Mucosa of rectum (tissue), 2 donors: ENCODE results near the gene MAGI2.

ENCODE experiments used
- H3K27ac ChIP-seq, 2 donors: one replicate each; pipeline ENCODE4 v1.7.0; 2013; ENCODE audit warnings: inconsistent platforms in 2 of 2, low read depth in 2 of 2, low read length in 2 of 2
- H3K27me3 ChIP-seq, 2 donors: one replicate each; pipeline ENCODE4 v1.7.0; 2013; ENCODE audit warnings: low read length in 2 of 2; ENCODE audit not compliant: control insufficient read depth in 2 of 2, insufficient read depth in 2 of 2
- H3K36me3 ChIP-seq, 2 donors: one replicate each; pipeline ENCODE4 v1.7.0; 2013; ENCODE audit warnings: low read length in 2 of 2; ENCODE audit not compliant: control insufficient read depth in 2 of 2, insufficient read depth in 2 of 2
- H3K4me1 ChIP-seq, 2 donors: one replicate each; pipeline ENCODE4 v1.7.0; 2013; ENCODE audit warnings: low read length in 2 of 2, mild to moderate bottlenecking in 1 of 2; ENCODE audit not compliant: control insufficient read depth in 2 of 2, insufficient read depth in 2 of 2
- H3K4me3 ChIP-seq, 2 donors: one replicate each; pipeline ENCODE4 v1.7.0; 2013; ENCODE audit warnings: low read length in 2 of 2
- H3K9ac ChIP-seq, 2 donors: one replicate each; pipeline ENCODE4 v1.7.0; 2013; ENCODE audit warnings: low read length in 2 of 2, low read depth in 1 of 2, mild to moderate bottlenecking in 1 of 2
- H3K9me3 ChIP-seq, 2 donors: one replicate each; pipeline ENCODE4 v1.7.0; 2013; ENCODE audit warnings: low read length in 2 of 2; ENCODE audit not compliant: control insufficient read depth in 2 of 2
- donor health status: healthy.
- donor health status: Normal muscosa, but diverticular disease.

Gene MAGI2

DNA sequence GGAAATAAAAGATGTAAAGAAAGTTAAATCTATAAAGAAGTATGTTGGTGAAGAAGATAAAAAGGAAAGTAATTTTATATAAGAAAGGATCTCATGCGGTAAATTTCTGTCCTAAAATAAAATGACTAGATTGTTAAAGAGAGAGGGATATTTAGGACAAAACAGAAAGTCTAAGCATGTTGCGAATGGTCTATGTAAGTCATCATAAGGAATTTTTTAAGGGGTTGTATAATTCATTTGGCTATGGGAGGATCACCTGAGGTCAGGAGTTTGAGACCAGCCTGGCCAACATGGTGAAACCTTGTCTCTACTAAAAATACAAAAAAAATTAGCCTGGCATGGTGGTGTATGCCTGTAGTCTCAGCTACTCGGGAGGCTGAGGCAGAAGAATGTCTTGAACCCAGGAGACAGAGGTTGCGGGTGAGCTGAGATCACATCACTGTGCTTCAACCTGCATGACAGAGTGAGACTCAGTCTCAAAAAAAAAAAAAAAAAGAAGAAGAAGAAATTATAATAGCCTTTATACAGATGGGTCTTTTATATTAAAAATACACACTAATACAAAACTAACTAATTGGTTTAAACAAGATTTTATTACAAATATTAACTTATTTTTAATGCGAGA lies 294.3 kb downstream of the MAGI2 start:
- H3K36me3 ChIP-seq: no peaks in the 10 kb centered on the region

DNA sequence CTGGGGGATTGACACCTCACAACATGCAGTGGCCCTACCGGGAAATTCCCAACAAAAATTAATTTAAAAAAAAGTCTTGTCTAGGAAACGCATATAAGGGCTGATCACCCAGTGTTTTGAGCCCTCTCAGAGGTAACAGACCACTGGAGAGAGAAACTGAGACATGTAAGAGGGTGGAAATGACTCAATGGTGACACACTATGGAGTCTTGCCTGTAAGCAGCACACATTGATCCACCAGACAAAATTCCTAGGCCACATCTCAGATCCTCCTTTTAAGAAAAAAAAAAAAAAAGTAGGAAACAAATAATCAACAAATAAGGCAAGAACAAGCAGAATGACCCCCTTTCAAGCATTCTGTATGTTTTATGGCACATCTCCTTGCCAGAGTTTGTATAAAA lies 296.2 kb downstream of the MAGI2 start:
- Histone ChIP-seq H3K4me3 (no peak overlapping the region), H3K27me3 (no peaks in the 10 kb centered on the region), H3K9me3 (no peaks in the 10 kb centered on the region), H3K36me3 (no peaks in the 10 kb centered on the region), H3K4me1 (no peaks in the 10 kb centered on the region), H3K27ac (no peak overlapping the region), H3K9ac (no peak overlapping the region)

More for the DNA sequence above, 294.3 kb downstream of the MAGI2 start:
- Histone ChIP-seq H3K9ac (no peak overlapping the region), H3K27me3 (no peaks in the 10 kb centered on the region), H3K4me3 (no peak overlapping the region), H3K27ac (no peak overlapping the region), H3K4me1 (no peaks in the 10 kb centered on the region), H3K9me3 (no peaks in the 10 kb centered on the region)

DNA sequence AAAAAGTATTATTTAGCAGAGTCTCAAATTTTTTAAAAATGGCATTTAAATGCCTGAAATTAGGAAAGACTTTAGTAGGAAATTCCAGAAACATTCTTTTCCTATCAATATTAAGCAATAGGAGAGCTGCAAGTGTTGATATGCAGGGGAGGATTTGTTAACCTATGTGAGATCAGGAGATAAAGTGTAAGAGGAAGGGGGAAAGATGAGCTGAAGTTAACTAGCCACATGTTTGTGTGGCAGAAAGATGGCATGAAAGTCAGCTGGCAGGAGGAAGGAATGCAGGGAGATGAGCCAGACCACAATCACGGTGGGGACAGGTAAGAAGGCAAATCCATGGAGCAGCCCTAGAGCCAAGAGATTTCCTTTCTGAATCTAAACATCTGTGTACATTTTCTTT lies 303.6 kb downstream of the MAGI2 start:
- H3K4me1 ChIP-seq: no peaks in the 10 kb centered on the region
- H3K9me3 ChIP-seq: no peaks in the 10 kb centered on the region

DNA sequence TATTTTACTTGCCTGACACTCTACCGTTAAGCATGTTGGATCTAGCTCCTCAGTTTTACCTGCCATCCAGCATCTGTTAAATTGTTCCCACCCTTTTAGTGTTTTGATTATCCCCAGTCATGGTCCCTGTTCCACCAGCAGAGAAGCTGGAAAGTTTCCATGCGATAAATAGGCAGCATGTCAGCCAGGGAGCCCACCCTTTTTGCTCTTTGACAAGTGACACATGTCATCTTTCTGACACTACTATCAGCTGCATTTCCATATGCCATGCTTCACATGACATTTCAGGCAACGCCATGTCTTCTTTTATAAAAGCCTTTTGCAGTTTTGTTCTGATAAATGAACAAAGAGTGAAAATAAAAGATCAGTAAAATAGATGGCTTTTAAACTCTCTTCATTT lies 310.8 kb downstream of the MAGI2 start:
- H3K4me3 ChIP-seq: no peak overlapping the region
- no peaks in the 10 kb centered on the region for H3K4me1 ChIP-seq
- H3K36me3 ChIP-seq: no peaks in the 10 kb centered on the region
- H3K27me3 ChIP-seq: no peaks in the 10 kb centered on the region
- H3K9me3 ChIP-seq: no peaks in the 10 kb centered on the region
- H3K27ac ChIP-seq: no peak overlapping the region
- no peak overlapping the region for H3K9ac ChIP-seq

More for the DNA sequence above, 303.6 kb downstream of the MAGI2 start:
- Histone ChIP-seq H3K36me3 (no peaks in the 10 kb centered on the region), H3K4me3 (no peak overlapping the region), H3K27ac (no peak overlapping the region), H3K9ac (no peak overlapping the region), H3K27me3 (no peaks in the 10 kb centered on the region)

DNA sequence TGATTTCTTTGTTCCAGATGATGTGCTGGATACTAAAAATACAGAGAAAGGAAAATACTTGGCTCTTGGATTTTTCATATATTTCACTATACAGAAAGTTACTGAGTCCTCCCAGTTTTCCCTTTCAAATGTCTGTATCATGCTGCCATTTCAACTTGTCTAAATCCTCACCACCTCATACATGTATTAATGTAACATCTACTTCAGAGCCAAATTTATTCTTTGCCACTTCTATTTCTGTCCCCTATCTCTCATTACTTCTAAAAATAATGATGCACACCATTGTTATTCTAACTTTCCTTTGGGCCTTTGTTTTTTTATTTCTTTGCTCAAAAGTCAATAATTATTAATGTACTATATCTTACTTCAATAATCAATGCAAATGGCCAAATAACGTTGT lies 312.2 kb downstream of the MAGI2 start:
- Histone ChIP-seq H3K9ac (no peak overlapping the region), H3K9me3 (no peaks in the 10 kb centered on the region), H3K4me3 (no peak overlapping the region), H3K36me3 (no peaks in the 10 kb centered on the region), H3K27ac (no peak overlapping the region), H3K27me3 (no peaks in the 10 kb centered on the region), H3K4me1 (no peaks in the 10 kb centered on the region)

DNA sequence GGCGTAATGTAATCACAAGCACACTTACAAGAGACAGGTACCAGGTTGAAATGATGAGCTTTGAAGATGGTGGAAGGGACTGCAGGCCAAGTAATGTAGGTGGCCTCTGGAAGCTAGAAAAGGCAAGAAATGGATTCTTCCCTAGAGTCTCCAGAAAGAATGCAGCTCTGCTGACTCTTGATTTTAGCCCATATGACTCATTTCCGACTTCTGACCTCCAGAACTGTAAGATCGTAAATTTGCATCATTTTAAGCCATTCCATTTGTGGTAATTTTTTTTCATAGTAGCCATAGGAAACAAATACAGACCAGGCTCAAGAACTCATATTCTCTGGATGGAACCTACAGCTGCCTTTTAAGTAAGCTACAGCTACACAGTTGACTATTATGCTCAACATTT lies 315.5 kb downstream of the MAGI2 start:
- Histone ChIP-seq H3K9ac (no peak overlapping the region), H3K36me3 (no peaks in the 10 kb centered on the region), H3K9me3 (no peaks in the 10 kb centered on the region), H3K27me3 (no peaks in the 10 kb centered on the region), H3K4me1 (no peaks in the 10 kb centered on the region), H3K4me3 (no peak overlapping the region), H3K27ac (no peak overlapping the region)

DNA sequence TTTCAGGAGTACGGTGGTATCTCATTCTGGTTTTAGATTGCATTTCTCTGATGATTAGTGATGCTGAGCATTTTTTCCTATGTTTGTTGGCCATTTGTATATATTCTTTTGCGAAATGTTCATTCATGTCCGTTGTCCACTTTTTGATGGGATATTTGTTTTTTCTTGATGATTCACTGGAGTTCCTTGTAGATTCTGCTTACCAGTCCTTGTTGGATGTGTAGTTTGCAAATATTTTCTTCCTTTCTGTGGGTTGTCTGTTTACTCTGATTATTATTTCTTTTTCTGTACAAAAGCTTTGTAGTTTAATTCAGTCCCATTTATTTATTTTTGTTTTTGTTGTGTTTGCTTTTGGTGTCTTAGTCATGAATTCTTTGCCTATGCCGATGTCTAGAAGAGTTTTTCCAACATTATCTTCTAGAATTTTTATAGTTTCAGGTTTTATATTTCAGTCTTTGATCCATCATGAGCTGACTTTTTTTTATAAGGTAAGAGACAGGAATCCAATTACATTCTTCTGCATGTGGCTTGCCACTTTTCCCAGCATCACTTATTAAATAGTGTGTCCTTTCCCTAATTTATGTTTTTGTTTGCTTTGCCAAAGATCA lies 320.5 kb downstream of the MAGI2 start:
- Histone ChIP-seq H3K4me1 (no peaks in the 10 kb centered on the region), H3K36me3 (no peaks in the 10 kb centered on the region), H3K9ac (no peak overlapping the region), H3K4me3 (no peak overlapping the region), H3K9me3 (no peaks in the 10 kb centered on the region), H3K27ac (no peak overlapping the region), H3K27me3 (no peaks in the 10 kb centered on the region)

DNA sequence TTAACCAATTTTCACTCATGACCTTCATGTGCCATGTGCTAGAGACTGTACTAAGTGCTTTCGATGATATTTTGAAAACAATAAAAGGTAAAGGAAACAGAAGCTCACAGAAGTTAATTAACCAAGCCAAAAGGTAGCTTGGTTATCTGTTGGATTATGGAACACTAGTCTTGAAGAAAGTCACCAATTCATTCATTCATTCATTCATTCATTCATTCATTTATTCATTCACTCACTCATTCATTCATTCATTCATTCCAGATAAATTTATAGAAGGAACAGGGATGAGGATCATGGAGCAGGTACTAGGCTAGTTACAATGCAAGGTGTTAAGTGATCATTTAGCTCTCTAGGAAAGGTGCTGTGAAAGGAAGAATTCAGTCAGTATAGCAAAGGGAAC lies 322.8 kb downstream of the MAGI2 start:
- no peaks in the 10 kb centered on the region for H3K27me3 ChIP-seq
- H3K27ac ChIP-seq: no peak overlapping the region
- H3K9me3 ChIP-seq: no peaks in the 10 kb centered on the region
- H3K36me3 ChIP-seq: no peaks in the 10 kb centered on the region
- no peak overlapping the region for H3K9ac ChIP-seq
- no peaks in the 10 kb centered on the region for H3K4me1 ChIP-seq
- no peak overlapping the region for H3K4me3 ChIP-seq

DNA sequence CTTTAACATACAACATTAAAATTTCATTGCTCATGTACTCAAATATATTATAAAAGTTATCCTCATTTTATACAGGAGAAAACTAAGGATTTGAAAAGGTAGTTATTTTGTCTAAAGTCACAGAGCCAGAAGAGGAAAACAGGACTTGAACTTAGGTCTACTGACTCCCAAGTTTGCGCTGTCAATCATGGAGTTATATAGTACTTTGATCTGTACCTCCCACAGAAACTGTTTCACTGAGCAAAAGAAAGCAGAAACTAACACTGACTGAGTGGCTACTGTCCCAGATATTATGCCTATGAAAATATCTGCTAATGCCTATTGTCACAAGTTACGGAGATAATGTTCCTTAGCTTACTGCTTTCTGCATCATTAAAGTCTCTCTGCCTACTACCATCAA lies 329.1 kb downstream of the MAGI2 start:
- no peak overlapping the region for H3K27ac ChIP-seq
- no peaks in the 10 kb centered on the region for H3K27me3 ChIP-seq
- no peak overlapping the region for H3K4me3 ChIP-seq
- no peaks in the 10 kb centered on the region for H3K36me3 ChIP-seq
- H3K9ac ChIP-seq: no peak overlapping the region
- H3K9me3 ChIP-seq: no peaks in the 10 kb centered on the region
- H3K4me1 ChIP-seq: no peaks in the 10 kb centered on the region

DNA sequence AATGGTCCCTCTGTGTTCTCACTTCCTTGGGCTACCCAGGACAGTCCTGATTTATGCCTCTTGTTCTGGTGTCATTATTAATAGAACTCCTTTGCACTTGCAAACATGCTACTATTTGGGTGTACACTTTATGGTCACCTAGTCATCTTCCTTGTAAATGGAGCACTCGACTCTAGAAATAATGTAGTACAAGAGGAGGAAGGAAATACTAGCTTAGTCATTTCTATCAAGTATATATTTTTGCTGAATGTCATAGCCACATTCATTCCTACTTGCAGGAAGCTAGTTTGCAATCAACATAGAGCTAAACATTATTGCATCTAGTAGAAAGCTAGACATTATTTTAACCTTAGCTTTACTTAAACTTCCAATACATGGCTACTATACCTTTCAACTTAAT lies 335.3 kb downstream of the MAGI2 start:
- Histone ChIP-seq H3K9ac (no peak overlapping the region), H3K4me3 (no peak overlapping the region), H3K9me3 (no peaks in the 10 kb centered on the region)

More for the DNA sequence above, 335.3 kb downstream of the MAGI2 start:
- H3K36me3 ChIP-seq: no peaks in the 10 kb centered on the region
- no peaks in the 10 kb centered on the region for H3K4me1 ChIP-seq
- H3K27ac ChIP-seq: no peak overlapping the region
- no peaks in the 10 kb centered on the region for H3K27me3 ChIP-seq
